ENCODE data around the gene SUGP1.

The SUGP1 gene

DNA sequence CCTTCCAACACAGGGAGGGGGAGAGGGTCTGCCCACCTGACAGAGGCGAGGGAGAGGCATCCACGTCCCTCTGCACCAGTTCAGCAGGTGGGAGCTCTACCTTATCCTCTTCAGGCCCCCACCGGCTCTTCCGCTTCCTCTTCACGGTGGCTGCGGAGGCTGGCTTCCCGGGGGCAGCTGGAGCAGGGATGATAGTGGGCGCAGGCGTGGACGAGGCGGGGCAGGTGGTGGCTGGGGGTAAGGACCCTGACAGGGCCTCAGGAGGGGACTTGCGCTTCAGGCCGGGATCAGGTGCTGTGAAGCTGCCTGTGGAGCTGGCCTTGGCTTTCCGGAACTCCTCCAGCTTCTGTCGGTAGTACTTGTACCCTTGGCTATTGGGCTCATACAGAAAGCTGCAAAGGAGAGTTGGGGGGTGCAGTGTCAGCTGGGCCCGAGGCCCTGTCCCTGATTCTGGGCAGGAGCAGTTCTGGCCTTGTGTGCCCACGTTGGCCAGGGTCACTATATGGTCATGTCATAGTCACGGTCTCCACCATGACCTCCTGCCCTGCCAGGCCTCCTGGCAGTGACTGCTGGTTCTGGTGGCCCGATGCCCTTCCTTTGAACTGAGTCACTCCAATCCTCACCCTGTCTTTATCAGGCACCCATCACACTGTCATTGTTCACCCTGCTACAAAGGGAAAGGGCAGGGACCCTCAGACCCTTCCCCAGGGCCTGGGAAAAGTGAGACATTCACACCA, 23.2 kb downstream of the SUGP1 start:
- DNase-seq = no peak

DNA sequence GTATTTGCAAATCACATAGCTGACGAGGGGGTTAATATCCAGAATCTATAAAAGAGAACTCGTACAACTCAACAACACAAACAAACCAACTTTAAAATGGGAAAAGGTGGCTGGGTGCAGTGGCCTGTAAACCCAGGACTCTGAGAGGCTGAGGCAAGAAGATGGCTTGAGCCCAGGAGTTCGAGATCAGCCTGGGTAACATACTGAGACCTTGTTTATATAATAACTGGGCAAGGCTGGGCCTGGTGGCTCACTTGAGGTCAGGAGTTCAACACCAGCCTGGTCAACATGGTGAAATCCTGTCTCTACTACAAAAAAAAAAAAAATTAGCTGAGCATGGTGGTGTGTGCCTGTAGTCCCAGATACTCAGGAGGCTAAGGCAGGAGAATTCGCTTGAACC, 25.4 kb downstream of the SUGP1 start:
- DNase-seq = no peak

DNA sequence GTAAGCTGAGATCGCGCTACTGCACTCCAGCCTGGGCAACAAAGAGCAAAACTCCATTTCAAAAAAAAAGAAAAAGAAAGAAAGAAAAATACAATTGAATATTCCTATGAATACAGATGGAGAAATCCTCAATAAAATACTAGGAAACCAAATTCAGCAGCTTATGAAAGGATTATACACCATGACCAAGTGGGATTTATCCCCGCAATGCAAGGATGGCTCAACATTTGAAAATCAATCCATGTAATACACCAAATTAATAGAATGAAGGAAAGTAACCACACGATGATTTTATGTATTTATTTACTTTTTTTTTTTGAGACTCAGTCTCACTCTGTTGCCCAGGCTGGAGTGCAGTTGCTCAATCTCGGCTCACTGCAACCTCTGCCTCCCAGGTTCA, 27.7 kb downstream of the SUGP1 start:
- DNase-seq = no peak

DNA sequence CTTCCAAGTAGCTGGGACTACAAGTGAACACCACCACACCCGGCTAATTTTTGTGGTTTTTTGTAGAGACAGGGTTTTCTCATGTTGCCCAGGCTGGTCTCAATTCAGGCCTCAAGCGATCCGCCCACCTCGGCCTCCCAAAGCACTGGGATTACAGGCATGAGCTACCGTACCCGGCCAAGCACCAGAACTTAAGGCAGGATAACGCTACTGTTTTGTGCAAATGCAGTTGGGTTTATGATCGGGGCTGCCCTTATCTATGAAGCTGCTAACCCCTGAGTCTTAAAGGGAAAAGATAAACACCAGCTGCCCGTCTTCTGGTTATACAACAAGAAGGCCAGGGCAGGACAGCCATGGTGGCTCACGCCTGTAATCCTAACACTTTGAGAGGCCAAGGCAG, 34.6 kb downstream of the SUGP1 start:
- no peak for DNase-seq

DNA sequence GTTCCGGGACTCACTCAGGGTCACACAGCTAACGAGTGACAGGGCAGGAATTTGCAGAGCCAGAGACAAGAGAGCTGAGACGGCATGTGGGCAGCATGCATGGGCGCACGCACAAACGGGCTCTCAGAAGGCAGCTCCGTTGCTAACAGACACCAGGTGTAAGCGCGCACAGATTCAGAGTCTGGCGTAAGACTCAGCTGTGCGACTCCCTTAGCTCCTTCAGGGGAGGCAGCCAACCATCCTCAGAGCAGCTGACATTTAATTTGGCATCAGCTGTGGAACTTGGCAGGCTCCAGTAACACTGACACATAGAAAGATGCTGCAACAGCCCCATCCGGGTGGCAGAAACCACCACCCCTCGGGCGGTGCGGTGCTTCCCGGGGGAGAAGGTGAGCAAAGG, 39.7 kb downstream of the SUGP1 start:
- DNase-seq = no peak

DNA sequence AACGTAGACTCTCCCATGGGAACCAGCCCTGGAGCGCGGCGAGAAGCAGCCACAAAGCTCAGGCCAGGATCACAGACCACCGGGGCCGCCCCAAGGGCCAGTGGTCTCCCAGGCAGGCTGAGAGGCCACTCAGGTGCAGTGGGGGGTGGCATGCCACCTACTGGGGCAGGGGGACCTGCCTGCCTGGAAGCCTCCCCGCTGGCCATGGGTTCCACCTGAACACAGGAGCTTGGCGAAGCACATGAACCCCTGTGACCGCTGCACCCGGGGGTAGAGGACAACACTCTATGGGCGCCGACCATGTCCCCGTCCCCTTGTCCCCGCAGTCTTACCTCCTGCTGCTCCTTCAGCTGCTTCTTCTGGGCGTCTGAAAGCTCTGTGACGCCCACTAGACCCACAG, 40.5 kb downstream of the SUGP1 start:
- DNase-seq = no peak

DNA sequence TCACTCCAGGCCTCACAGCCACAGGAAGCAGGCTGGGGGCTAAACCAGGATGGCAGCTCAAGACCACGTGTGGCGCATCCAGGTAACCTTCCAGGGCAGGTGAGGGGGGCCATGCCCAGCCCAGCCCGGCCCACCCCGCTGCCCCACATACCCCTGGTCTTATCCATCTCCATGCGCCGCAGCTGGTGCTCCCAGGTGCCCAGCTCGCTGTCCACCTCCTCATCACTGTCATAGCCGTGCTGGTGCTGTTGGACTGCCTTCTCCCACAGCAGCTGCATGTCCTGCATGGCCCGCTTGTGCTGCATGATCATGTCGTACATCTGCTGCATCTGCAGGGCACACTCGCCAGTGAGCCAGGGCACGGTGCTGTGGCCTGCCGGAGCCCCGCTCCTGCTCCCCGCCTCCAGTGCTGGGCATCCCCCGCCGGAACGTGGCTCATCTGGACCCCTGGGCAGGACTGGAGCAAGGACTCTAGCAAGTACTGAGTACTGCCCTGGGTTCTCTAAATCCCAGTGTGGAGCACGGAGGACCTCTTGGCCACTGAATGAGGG, 41.2 kb downstream of the SUGP1 start:
- DNase-seq = no peak

DNA sequence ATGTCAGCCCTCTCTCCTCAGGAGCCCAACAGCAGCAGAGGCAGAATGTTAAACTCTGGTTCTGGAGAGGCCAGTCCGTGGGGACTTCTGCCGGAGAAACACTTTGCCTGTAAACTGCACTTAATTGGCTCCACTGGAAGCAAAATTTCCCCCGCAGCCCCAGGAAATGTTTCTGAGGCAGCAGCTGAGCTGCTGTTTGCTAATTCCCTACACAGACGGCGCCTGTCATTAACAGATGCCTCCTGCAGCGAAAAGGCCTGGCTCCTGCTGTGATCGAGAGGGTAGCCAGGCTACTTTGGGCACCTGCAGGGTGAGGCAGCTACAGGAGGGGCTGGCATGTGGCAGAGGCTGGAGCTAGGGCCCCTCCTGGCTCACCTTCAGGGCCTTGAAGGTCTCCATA, 42.0 kb downstream of the SUGP1 start:
- DNase-seq = no peak

DNA sequence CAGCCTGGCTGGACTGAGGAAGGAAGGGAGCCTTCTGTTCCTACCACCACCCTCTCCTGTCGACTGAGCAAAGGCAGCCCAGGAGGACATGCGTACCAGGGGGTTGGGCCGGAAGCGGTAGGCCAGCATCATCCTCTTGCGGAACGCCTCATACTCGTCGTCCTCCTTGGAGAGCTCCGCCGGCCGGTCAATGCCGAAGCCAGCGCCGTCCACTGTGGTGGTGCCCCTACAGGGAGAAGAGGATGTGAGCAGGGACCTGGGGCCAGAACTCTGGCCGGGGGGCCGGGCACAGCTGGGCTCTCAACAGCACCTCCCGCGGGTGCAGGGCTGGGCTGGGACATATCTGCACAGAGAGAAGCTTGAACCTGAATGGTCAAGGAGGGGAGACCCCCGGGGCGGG, 43.5 kb downstream of the SUGP1 start:
- DNase-seq = no peak

DNA sequence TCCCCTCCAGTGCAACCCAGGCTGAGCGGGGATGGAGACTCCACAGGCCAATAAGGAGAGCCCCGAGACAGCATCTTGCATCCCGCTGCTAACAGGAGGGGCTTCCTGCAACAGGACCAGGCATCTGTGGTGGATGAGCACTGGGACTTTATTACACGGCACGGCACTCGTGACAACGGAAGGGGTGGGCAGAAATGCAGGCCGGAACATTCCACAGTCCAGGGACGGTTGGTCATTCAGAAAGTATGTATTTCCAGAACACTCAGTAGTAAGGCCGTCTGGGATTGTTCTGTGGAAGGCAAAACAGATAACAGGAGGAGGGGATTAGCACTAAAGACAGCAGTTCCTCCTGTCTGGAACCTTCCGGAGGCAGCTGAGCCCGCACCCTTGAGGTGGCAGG, 43.9 kb downstream of the SUGP1 start:
- no peak for DNase-seq

DNA sequence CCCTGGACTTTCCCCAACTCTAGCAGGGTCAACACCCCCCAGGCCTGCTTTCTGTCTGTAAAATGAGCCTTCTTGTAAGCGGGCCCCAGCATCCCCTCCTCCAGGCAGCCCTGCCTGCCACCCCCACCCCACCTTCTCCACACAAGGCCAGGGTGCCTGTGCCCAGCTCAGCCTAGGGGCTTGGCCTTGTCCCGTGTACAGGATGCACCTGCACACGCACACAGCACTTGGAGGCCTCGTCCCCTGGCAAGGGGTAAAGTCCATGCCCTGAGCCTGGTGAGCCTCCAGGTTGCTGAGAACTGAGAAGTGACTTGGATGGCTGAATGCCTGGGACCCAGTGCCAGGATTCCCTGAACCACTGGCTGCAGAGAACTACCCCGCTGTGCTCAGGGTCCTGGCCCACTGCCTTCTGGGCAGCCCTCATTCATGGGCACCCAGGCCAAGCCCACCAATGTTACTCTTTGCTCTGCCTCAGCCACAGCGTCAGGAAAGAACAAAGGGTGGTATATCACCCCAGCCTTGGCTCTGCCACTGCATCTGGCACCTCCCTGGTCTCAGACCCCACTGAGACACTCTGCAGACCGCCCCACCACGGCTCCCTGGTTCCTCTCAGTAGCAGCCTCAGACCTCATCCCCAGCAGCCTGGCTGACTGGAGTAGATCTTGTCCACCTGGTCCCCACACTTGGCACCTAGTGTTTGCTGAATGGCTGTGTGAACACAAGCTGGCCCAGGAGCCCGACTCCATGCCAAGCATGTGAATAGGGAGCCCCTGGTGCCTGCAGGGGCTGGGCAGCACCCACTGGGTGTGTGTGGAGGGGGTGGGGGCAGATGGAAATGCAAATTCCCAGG, 45.4 kb downstream of the SUGP1 start:
- DNase-seq = no peak

DNA sequence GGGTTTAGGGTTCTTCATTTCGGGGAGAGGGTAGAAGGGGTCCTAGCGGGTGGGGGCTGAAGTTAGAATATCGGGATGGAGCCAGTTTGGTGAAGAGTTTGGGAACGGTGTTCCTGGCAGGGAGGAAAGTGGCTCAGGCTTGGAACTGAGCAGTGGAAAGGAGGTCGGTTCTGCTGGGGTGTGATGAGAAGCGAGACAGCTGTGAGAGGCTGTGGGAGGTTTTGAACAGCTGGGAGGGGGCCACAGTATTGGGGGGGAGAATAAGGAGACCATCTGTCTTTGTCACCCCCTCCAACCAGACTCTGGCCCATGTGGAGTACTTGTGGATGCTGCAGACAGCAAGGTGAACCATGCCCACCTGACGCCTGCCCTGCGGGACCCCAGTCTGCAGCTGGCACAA, 46.2 kb downstream of the SUGP1 start:
- no peak for DNase-seq

DNA sequence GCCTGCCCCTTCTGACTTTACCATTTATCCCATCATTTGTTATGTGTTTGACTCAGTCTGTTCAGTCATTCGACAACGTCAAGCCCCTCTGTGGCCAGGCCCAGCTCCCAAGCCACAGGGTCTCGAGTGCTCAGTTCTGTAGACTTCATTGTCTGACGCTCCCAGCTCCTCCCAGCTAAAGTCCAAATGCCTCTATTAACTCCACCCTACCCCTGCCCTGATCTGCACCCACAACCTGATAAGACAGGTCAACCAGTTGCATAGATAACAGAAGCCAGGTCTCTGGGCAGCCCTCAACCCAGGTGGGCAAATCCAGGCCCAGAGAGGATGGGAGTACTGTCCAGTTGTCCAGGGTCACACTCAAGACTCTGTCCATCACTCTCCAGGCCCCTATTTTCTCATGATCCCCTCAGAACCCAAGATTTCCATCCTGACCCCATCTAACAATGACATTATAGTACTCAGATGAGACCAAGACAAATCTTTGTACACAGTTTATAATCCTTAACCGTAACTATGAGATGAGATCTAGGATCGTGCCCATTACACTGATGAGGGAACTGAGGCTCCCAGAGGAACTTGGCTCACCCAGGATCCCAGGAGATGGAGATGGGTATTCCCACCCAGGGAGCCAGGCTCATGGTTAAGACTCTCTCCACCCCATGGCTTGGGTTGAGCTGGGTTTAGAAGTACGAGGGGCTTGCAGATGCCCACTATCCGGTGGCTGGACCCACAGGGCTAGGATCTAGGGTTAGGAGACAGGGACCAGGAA, 48.3 kb downstream of the SUGP1 start:
- DNase-seq = no peak

DNA sequence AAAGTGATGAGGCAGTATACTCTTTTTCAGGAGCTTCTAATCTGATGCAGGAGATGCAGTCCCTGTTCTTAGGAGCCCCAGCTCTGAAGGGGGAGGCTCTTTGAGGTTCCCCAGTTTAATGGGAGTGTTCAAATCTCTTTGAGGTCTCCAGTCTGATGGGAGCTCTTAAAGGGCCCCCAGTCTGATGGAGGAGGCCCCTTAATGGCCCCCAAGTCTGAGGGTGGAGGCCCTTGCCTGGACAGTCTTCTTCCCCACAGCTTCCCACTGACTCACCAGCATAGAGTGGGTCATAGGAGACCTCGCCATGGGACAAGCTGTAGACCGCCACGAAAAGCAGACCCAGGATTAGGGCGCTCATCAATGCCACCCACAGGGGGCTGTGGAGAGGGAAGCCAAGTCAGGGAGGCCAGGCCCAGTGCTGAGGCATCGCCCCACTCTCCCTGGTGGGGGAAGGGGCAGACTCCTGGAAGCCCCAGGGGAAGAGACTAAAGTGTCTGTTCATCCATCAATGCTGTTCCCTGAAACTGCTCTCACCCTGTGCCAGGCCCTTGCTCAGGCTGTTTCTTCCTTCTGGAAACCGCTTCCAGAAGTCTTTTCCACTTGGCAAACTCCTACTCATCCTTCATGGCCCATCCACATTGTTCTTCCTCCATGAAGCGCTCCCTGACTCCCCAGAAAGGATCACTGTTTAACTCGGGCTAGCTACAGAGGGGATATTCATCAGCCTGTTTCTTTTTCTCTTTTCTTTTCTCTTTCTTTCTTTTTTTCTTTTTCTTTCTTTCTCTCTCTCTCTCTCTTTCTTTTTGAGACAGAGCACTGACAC, 49.3 kb downstream of the SUGP1 start:
- DNase-seq = no peak

DNA sequence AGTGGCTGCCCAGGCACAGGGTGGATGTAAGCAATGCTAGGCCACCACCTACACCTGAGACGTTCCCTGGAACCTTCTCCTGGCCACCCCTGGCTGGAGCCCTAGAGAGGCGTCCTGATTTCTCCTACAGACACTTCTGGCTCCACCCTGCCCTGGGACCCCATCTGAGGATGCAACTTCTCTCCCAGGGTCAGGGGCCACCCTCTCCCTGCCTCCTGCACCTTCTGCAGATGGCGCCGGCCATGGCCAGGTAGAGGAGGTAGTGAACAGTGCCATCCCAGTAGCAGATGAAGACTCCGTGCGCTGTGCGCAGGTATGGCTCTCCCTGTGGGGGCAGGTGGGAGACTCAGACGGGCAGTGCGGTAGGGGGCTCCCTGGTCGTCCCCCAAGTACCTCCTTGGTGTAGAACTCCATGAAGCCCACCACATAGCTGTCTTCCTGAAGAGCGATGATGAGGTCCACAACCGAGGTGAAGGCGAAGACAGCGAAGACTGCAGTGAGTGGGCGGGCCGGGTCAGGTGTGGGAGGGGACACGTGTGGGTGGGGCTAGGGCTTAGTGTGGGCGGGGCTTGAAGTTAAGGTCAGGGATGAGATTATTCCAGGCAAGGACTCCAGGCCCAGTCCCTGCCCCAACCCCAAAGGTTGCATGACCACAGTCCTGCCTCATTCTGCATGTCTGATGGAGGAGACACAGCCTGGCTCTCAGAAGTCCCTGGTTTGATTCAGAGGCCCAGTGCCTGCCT, 50.2 kb downstream of the SUGP1 start:
- no peak for DNase-seq

DNA sequence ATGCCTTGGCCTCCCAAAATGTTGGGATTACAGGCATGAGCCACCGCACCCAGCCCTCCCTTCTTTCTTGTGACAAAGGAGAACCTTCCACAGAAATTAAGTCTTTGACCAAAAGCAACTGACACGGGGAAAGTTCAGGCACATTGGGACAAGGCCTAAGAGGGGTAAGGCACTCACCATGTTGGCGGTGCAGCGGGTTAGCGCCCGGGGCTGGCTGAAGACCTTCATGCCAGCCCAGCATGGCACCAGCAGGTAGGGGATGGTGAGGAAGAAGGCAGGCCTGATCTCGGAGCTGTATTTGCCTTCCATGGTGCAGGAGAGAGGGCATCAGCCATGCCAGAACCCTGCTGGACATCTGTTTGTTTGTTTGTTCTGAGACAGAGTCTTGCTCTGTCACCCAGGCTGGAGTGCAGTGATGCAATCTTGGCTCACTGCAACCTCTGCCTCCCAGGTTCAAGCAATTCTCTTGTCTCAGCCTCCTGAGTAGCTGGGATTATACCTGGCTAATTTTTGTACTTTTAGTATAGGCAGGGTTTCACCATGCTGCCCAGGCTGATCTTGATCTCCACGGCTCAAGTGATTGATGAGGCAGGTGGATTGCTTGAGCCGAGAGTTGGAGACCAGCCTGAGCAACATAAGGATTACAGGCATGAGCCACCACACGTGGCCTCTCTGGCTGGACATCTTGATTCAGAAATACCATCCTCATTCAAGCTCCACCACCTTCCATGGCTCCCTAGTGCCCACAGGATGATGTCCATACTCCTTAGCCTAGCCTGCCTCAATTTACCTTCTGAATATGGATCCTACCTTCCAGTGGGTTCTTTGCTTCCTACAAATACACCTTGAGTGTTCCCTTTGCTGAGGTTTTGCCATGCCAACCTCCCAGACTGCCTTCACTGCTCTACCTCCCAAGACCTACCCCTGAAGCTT, 51.6 kb downstream of the SUGP1 start:
- DNase-seq = no peak

DNA sequence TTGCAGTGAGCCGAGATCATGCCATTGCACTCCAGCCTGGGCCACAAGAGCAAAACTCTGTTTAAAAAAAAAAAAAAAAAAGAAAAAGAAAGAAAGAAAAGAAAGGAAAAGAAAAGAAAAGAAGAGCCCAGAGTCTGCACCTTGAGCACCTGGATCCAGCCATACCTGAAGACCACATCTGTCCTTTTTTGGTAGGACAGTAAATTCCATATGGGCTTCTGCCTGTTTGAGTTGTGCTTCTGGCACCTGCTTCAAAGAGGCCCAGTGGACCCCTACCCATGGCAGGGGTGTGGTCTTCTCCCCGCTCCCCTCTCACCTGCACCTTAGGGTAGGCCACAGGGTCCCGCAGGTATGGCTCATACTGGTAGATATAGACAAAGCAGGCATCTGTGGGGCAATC, 53.0 kb downstream of the SUGP1 start:
- no peak for DNase-seq

DNA sequence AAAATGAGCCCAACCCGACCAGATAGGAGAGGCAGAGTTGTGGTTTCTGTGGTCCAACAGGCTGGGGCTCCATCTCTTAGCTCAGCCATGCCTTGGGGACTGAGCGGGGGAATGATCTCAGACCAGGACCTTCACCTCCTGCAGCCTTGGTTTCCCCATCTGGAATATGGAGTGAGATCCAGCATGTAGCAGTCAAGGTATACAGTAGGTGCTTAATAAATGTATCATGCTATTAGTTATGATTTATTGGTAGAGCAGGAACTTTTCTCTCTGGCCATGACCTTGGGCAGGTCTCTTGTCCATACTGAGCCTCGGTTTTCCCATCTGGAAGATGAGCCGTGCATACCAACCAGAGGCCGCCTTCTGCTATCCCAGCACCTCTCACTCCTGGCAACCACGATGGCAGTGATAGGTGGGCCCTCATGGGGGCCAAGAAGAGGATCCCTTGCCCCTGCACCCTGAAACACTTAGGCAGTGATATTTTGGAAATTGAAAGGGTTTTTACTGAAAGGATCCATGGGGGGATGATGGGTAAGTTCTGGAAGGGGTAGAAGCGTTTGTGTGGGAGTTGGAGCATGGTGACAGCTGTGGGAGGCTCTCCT, 56.3 kb downstream of the SUGP1 start:
- DNase-seq = no peak

DNA sequence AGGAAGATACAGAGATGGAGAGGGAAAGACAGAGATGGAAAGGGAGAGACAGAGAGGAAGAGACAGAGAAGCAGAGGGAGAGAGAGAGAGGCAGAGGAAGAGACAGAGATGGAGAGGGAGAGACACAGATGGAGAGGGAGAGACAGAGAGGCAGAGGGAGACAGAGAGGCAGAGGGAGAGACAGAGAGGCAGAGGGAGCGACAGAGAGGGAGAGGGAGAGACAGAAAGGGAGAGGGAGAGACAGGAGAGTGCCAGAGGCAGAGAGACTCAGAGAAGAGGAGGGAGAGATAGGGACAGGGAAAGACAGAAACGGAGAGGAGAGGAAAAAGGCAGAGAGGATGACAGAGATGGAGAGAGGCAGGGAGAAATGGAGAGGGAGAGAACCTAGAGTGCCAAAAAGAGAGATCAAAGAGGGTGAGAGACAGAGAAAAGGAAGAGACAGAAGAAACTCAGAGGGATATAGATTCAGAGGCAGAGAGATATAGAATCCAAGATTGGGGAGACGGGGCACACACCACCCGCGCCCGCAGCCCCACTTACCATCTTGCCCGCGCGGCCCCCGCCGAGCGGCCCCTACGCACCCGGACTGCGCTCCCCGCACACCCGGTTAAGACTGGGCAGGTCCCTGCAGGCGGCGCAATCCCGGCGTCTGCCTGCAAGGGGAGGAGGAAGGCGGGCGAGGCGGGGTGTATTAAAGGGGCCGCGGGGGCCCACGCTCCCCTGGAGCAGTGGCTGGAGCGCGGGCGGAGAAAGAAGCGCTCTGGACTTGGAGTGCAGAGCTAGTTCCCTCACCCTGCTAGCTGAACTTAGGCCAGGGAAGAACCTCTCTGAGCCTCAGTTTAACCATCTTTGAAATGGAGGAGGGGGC, 57.9 kb downstream of the SUGP1 start:
- no peak for DNase-seq
